Thoracic aorta (tissue), 2 donors: ENCODE measurements around the gene SLC9C2. TPM values are rescaled to one million over a fixed set of nuclear protein-coding genes. Genes with fewer than 3 reads are reported as not detected.

Experiments used
- ATAC-seq: fragments of 150-250 bp; one replicate; pipeline ENCODE4 v1.8.0; 2017; ENCODE audit warnings: low read depth; ENCODE audit not compliant: insufficient number of reproducible peaks, low FRiP score
- DNase-seq: peaks from one replicate; pipeline ENCODE4 v3.0.0-alpha.2; 2020; ENCODE audit warnings: low spot score
- H3K27ac ChIP-seq, 2 donors: fragments of 200-600 bp; sonication (generic); 1 replicate in 1 of 2; 2 replicates in 1 of 2; pipeline ENCODE4 v1.5.1; 2016; ENCODE audit warnings: mild to moderate bottlenecking in 2 of 2, moderate library complexity in 2 of 2
- H3K27me3 ChIP-seq: fragments of 200-600 bp; sonication (generic); replicated peaks from 2 replicates; pipeline ENCODE4 v1.6.0; 2016; ENCODE audit warnings: mild to moderate bottlenecking; ENCODE audit not compliant: insufficient read depth
- H3K36me3 ChIP-seq: fragments of 200-600 bp; sonication (generic); one replicate; pipeline ENCODE4 v1.5.1; 2016
- H3K4me1 ChIP-seq, 2 donors: fragments of 200-600 bp; sonication (generic); 1 replicate in 1 of 2; 2 replicates in 1 of 2; pipeline versions ENCODE4 v1.5.1 to v1.6.0; 2016; ENCODE audit warnings: low read depth in 2 of 2, mild to moderate bottlenecking in 1 of 2; ENCODE audit not compliant: control insufficient read depth in 1 of 2
- H3K4me3 ChIP-seq: fragments of 200-600 bp; sonication (generic); 2 replicates; pipeline ENCODE4 v1.5.1; 2016; ENCODE audit warnings: mild to moderate bottlenecking
- H3K9me3 ChIP-seq: fragments of 200-600 bp; sonication (generic); 2 replicates; pipeline ENCODE4 v1.5.1; 2016
- CTCF ChIP-seq: fragments of 200-600 bp; sonication (generic); IDR thresholded peaks from one replicate; pipeline ENCODE4 v1.5.1; 2019; ENCODE audit warnings: antibody characterized with exemption
- total RNA-seq, 2 donors: library from RNA; depleted of rRNA; stranded (reverse); fragments of >200 nt; gene quantifications; one replicate each; pipeline versions ENCODE4 v1.1.0 to v1.2.3, GENCODE V29; 2016

SLC9C2 gene
- total RNA-seq, 2 donors from 2014 or later = not detected

- H3K4me1 ChIP-seq = no peaks in the 10 kb centered on the region
- H3K36me3 ChIP-seq = peaks cover 43% of the 10 kb centered on the region
- no peaks in the 10 kb centered on the region for H3K9me3 ChIP-seq
- DNase-seq = no peak
- no peak overlapping the region for H3K27ac ChIP-seq
- H3K27me3 ChIP-seq = no peaks in the 10 kb centered on the region
- no peak for TF ChIP-seq CTCF
- no peak for ATAC-seq
- H3K4me3 ChIP-seq = no peak overlapping the region
These were observed 112.9 kb downstream of the SLC9C2 start for GRCh38 chr1:173489929-173490328.

- peaks cover 49% of the 10 kb centered on the region for H3K36me3 ChIP-seq
- TF ChIP-seq CTCF = no peak
- H3K4me1 ChIP-seq = no peaks in the 10 kb centered on the region
- no peak for ATAC-seq
- no peaks in the 10 kb centered on the region for H3K27me3 ChIP-seq
- no peak overlapping the region for H3K4me3 ChIP-seq
- H3K9me3 ChIP-seq = no peaks in the 10 kb centered on the region
- H3K27ac ChIP-seq = no peak overlapping the region
- DNase-seq = no peak
These were observed 113.7 kb downstream of the SLC9C2 start for GRCh38 chr1:173489149-173489600.

GRCh38 chr1:173488001-173488400 is 114.9 kb downstream of the SLC9C2 start:
- no peak for ATAC-seq
- Histone ChIP-seq H3K4me3 (no peak overlapping the region), H3K27me3 (no peaks in the 10 kb centered on the region), H3K27ac (no peak overlapping the region), H3K9me3 (no peaks in the 10 kb centered on the region), H3K4me1 (no peaks in the 10 kb centered on the region), H3K36me3 (peaks cover 58% of the 10 kb centered on the region)
- TF ChIP-seq CTCF = no peak
- no peak for DNase-seq

- ATAC-seq (no peak), DNase-seq (no peak)
- Histone ChIP-seq H3K36me3 (peaks cover 73% of the 10 kb centered on the region), H3K27me3 (no peaks in the 10 kb centered on the region), H3K4me3 (no peak overlapping the region), H3K9me3 (no peaks in the 10 kb centered on the region), H3K27ac (no peak overlapping the region), H3K4me1 (peaks cover under 1 to 3% of the 10 kb centered on the region in 2 donors)
- TF ChIP-seq CTCF = no peak
These were observed 117.5 kb downstream of the SLC9C2 start for GRCh38 chr1:173485401-173485800.

GRCh38 chr1:173484276-173484675 is 118.6 kb downstream of the SLC9C2 start:
- H3K4me3 ChIP-seq = no peak overlapping the region
- H3K27ac ChIP-seq = no peak overlapping the region
- no peak for ATAC-seq
- no peak for DNase-seq
- H3K36me3 ChIP-seq = peaks cover 71% of the 10 kb centered on the region
- H3K4me1 ChIP-seq = peaks cover 11 to 12% of the 10 kb centered on the region in 2 donors
- no peak for TF ChIP-seq CTCF
- H3K27me3 ChIP-seq = no peaks in the 10 kb centered on the region
- no peaks in the 10 kb centered on the region for H3K9me3 ChIP-seq
